GM12801 (cell line): ENCODE data around the gene NAT9.

Experiments
- TF ChIP-seq, protein P1 (sequence below): IDR thresholded peaks from one replicate; pipeline ENCODE4 v1.5.1; 2011; ENCODE audit warnings: control low read depth; ENCODE audit not compliant: insufficient read length; ENCODE audit errors: extremely low read depth

Gene NAT9

DNA sequence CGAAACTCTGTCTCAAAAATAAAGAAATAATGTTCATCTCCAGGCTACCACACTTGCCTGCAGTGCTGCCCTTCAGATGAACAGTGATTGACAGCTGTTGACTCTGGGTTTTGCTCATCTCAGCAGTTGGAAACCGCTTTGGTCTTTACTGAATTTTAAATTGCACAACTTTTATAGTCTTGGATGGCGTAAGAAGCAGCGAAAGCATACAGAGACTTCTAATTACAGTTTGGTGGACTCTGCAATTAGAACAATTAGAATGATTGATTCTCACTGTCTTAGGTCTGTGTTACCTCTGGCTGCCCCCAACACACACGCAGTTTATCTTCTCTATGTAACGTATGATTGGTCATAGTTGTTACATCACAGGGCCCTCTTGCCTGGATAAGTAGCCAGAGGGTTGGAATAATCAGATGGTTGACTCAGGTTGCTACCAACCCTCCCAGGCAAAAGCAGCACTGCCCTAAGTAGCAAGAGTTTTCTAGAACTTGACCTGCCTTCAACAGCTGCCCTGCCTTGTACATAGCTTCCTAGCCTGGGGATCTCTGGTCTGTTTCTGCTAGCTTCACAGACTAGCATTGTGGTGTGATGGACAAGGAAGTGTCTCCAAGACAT, 1.9 kb upstream of the NAT9 start:
- TF ChIP-seq, protein P1, sequence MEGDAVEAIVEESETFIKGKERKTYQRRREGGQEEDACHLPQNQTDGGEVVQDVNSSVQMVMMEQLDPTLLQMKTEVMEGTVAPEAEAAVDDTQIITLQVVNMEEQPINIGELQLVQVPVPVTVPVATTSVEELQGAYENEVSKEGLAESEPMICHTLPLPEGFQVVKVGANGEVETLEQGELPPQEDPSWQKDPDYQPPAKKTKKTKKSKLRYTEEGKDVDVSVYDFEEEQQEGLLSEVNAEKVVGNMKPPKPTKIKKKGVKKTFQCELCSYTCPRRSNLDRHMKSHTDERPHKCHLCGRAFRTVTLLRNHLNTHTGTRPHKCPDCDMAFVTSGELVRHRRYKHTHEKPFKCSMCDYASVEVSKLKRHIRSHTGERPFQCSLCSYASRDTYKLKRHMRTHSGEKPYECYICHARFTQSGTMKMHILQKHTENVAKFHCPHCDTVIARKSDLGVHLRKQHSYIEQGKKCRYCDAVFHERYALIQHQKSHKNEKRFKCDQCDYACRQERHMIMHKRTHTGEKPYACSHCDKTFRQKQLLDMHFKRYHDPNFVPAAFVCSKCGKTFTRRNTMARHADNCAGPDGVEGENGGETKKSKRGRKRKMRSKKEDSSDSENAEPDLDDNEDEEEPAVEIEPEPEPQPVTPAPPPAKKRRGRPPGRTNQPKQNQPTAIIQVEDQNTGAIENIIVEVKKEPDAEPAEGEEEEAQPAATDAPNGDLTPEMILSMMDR, result no peak

DNA sequence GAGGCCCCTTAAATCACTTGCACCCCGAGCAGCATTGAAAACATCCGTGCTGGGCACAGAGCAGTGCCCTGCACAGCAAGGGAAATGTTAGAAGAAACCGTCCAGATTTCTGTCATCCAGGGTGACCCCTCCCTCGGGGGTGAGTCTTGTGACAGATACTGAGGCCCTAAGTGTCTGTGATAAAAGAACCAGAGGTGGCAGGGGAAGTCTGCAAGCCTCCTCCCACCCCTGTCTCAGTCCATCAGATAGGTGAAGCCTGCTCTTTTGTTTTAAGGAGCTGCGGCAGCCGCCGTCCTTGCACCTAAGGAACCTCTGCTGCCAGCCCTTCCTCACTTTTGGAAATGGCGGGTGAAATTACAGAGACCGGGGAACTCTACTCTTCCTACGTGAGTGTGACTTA, 845 bp upstream of the NAT9 start:
- TF ChIP-seq, protein P1, result no peak

DNA sequence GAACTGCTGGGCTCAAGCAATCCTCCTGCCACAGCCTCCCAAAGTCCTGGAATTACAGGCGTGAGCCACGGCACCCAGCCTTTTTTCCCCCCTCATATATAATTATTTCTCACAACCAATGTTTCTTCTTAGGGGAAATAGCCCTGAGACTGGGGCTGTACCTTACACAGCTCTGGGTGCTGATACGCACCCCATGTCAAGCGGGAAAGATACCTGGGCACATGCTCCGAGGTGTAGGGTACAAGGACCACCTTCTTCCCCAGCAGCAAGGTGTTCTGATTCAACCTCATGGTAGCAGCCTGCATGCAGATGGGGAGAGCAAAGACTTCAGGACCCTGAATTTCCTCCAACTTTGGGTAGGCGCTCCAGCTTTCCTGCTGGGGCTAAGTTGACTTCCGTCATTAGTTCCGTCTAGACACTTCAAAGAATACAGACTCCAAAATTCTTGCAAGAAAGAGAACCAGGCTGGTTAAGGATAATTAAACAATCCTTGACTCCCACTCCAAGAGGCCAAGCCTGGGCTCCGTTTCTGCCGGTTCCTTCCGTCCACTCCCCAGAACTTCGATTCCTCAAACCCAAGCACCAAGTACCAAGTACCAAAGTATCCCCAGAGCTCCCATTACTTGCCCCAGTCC, 619 bp downstream of the NAT9 start:
- TF ChIP-seq, protein P1, result no peak

DNA sequence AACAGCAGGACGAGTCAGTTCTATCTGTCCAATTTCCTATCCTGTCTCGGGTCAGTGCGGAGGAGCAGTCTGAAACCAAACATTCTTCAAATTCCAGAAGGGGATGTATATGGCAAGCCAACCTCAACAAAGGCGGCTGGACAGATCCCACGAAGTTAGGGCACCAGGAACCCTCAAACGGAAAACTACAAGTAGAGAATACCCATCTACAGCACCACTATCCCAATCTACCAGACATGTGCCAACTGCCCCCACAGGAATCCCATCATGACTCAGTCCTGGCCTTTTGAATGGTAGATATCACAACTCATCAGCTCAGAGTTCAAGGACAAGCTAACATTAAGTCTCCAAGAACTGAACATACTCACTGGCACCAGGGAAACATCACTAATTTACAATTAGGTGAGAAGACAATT, 2.3 kb downstream of the NAT9 start:
- TF ChIP-seq, protein P1, result no peak

DNA sequence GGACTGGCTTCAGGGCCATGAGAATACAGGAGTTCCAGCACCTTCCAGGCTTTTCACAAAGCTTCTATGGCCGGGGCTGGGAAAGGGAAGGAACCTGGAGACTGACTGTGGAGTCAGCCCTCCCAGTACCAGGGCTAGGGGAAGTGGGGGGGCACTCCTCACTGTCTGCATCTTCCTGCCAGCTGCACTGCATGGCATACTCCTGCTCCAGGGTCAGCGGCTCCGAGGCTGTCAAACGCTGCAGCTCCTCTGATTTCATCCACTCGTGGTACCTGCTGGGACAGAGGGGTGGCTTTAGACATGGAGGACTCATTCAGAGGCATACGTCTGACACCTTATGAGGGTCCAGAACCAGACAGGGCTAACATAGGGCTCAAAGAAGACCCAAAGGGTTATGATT, 2.7 kb downstream of the NAT9 start:
- TF ChIP-seq, protein P1, result no peak

DNA sequence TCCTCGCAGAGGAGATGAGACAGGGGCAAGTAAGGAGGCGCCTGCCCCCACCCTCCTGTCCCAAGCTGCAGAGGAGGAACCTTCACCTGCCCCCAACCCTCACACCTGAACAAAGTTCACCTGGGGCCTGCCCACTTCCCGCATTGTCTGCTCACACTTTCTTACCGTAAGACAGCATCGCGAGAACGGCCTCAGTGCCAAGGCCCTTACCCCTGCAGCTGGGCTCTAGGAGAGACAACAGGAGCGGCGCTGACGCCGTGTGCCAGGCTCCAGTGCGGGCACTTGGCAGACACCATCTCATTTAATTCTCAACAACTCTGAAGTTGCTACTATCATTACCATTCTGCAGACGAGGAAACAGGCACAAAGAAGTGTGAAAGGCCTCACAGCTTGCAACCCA, 4.1 kb downstream of the NAT9 start:
- TF ChIP-seq, protein P1, result no peak

GRCh38 chr17:74771319-74771914, 4.7 kb downstream of the NAT9 start:
- TF ChIP-seq, protein P1, result no peak
